ENCODE measurements around the gene DBN1. TPM values are rescaled to one million over a fixed set of nuclear protein-coding genes. Genes with fewer than 3 reads are reported as not detected.

Gene DBN1
- polyA plus RNA-seq, 1 donor (not counting 4 experiments of a cell fraction or from before 2014, with no cell fraction given) = 59.4 TPM

DNA sequence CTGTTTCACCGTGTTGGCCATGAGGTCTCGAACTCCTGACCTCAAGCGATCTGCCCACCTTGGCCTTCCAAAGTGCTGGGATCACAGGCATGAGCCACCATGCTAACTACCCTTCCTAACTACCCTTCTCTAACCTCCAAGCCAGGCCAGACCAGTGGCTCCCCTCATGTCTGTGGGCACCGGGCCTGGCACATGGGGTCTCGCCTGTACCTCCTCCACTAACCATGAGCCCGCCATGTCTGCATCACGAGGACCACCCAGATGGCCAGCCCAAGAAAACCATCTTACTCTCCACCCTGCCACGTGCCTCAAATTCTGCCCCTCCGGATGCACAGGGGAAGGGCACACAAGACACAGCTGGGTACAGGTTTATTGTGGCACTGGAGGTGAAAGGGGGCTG lies 9.6 kb upstream of the DBN1 start:
- peaks cover 2% of the 10 kb centered on the region for H4K20me1 ChIP-seq (ENCODE audit: control insufficient read depth, extremely low read depth, insufficient read depth, low read length)
- H3K27me3 ChIP-seq (ENCODE audit: control insufficient read depth, extremely low read depth, insufficient read depth, low read length) = no peaks in the 10 kb centered on the region
- no peak overlapping the region for H3K27ac ChIP-seq (ENCODE audit: control insufficient read depth, insufficient read depth, low read length)
- FAIRE-seq (no peak), DNase-seq (ENCODE audit: low read depth, low spot score) (no peak)
- peaks cover 29 to 34% of the 10 kb centered on the region in 2 experiments for H3K36me3 ChIP-seq (ENCODE audit: control insufficient read depth in 2 of 2, extremely low read depth in 1 of 2, insufficient read depth in 2 of 2, low read length in 2 of 2)
- no peaks in the 10 kb centered on the region for H3K79me2 ChIP-seq (ENCODE audit: control insufficient read depth, insufficient read depth, low read length)
- peaks cover 11% of the 10 kb centered on the region for H3K4me1 ChIP-seq (ENCODE audit: control insufficient read depth, extremely low read depth, insufficient read depth, low read length)
- H3K4me2 ChIP-seq (ENCODE audit: control insufficient read depth, extremely low read depth, insufficient read depth, low read depth, low read length) = no peak overlapping the region
- H3K9ac ChIP-seq (ENCODE audit: control insufficient read depth, extremely low read depth, insufficient read depth, low read length) = no peak overlapping the region
- no peak overlapping the region for H3K4me3 ChIP-seq (ENCODE audit: control insufficient read depth in 2 of 3, extremely low read depth in 1 of 3, insufficient read depth in 2 of 3, low read depth in 1 of 3, low read length in 3 of 3)
- TF ChIP-seq EZH2 (IDR thresholded peaks at IDR 0.05; ENCODE audit: low read length) = no peak
- TF ChIP-seq, protein P1, sequence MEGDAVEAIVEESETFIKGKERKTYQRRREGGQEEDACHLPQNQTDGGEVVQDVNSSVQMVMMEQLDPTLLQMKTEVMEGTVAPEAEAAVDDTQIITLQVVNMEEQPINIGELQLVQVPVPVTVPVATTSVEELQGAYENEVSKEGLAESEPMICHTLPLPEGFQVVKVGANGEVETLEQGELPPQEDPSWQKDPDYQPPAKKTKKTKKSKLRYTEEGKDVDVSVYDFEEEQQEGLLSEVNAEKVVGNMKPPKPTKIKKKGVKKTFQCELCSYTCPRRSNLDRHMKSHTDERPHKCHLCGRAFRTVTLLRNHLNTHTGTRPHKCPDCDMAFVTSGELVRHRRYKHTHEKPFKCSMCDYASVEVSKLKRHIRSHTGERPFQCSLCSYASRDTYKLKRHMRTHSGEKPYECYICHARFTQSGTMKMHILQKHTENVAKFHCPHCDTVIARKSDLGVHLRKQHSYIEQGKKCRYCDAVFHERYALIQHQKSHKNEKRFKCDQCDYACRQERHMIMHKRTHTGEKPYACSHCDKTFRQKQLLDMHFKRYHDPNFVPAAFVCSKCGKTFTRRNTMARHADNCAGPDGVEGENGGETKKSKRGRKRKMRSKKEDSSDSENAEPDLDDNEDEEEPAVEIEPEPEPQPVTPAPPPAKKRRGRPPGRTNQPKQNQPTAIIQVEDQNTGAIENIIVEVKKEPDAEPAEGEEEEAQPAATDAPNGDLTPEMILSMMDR (optimal IDR thresholded peaks at IDR 0.05 in 1 of 3, IDR thresholded peaks at IDR 0.05 in 1 of 3, conservative IDR thresholded peaks at IDR 0.05 in 1 of 3; ENCODE audit: extremely low read depth in 1 of 3, insufficient read depth in 2 of 3, low read length in 3 of 3) = no peak
- H2AFZ ChIP-seq (ENCODE audit: control insufficient read depth, low read length) = no peak overlapping the region
- no peaks in the 10 kb centered on the region for H3K9me3 ChIP-seq (ENCODE audit: control insufficient read depth, low read depth, low read length)
- dilution Hi-C loops (cut with MboI; ENCODE audit: extremely low pct_ligation_motif_present, low sequenced_read_pairs) = no loop called here
- no peaks in the 10 kb centered on the region for H3K9me1 ChIP-seq (ENCODE audit: control insufficient read depth, extremely low read depth, insufficient read depth, low read length)

DNA sequence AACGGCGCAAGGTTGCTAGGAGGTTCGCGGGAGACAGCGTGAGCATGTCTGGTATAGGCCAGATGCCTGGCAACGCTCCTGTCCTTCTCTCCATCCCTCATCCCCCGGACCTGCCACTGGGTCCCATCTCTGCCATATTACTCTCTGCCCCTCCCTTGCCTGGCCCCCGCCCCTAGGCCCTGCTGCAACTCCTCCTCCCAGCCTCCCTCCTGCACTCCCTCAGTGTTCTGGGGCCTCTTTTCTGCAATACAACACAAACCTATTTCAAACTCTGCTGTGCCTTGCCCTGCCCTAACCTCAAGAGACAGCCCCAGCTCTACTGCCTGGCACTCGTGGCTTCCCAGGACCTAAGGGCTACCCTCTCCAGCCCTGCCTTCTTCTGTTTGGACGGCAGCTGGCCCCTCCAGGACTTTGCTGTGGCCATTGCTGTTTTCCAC lies 8.9 kb upstream of the DBN1 start:
- no peak for FAIRE-seq
- H3K4me2 ChIP-seq (ENCODE audit: control insufficient read depth, extremely low read depth, insufficient read depth, low read depth, low read length) = no peak overlapping the region
- no peak for TF ChIP-seq EZH2 (IDR thresholded peaks at IDR 0.05; ENCODE audit: low read length)
- TF ChIP-seq, protein P1 (optimal IDR thresholded peaks at IDR 0.05 in 1 of 3, IDR thresholded peaks at IDR 0.05 in 1 of 3, conservative IDR thresholded peaks at IDR 0.05 in 1 of 3; ENCODE audit: extremely low read depth in 1 of 3, insufficient read depth in 2 of 3, low read length in 3 of 3) = no peak
- no peak overlapping the region for H3K27ac ChIP-seq (ENCODE audit: control insufficient read depth, insufficient read depth, low read length)
- H3K9me3 ChIP-seq (ENCODE audit: control insufficient read depth, low read depth, low read length) = no peaks in the 10 kb centered on the region
- no peak overlapping the region for H2AFZ ChIP-seq (ENCODE audit: control insufficient read depth, low read length)
- no peak overlapping the region for H3K9ac ChIP-seq (ENCODE audit: control insufficient read depth, extremely low read depth, insufficient read depth, low read length)
- DNase-seq (ENCODE audit: low read depth, low spot score) = no peak
- peaks cover 23 to 27% of the 10 kb centered on the region in 2 experiments for H3K36me3 ChIP-seq (ENCODE audit: control insufficient read depth in 2 of 2, extremely low read depth in 1 of 2, insufficient read depth in 2 of 2, low read length in 2 of 2)
- H3K4me3 ChIP-seq (ENCODE audit: control insufficient read depth in 2 of 3, extremely low read depth in 1 of 3, insufficient read depth in 2 of 3, low read depth in 1 of 3, low read length in 3 of 3) = no peak overlapping the region
- H3K79me2 ChIP-seq (ENCODE audit: control insufficient read depth, insufficient read depth, low read length) = no peaks in the 10 kb centered on the region
- no peaks in the 10 kb centered on the region for H3K9me1 ChIP-seq (ENCODE audit: control insufficient read depth, extremely low read depth, insufficient read depth, low read length)
- H4K20me1 ChIP-seq (ENCODE audit: control insufficient read depth, extremely low read depth, insufficient read depth, low read length) = no peaks in the 10 kb centered on the region
- dilution Hi-C loops (cut with MboI; ENCODE audit: extremely low pct_ligation_motif_present, low sequenced_read_pairs) = no loop called here
- peaks cover 11% of the 10 kb centered on the region for H3K4me1 ChIP-seq (ENCODE audit: control insufficient read depth, extremely low read depth, insufficient read depth, low read length)
- no peaks in the 10 kb centered on the region for H3K27me3 ChIP-seq (ENCODE audit: control insufficient read depth, extremely low read depth, insufficient read depth, low read length)
